Fibroblast of lung (primary cell): ENCODE results near the gene PTPRO. TPM values are rescaled to one million over a fixed set of nuclear protein-coding genes. Genes with fewer than 3 reads are reported as not detected.

Source experiments
- DNase-seq, 2 donors: peaks; one replicate each; pipeline versions ENCODE4 v3.0.0 to v3.0.0-alpha.2; 2010; ENCODE audit warnings: low read depth in 2 of 2
- H2AFZ ChIP-seq: 2 replicates; pipeline ENCODE4 v1.5.1; 2012; ENCODE audit warnings: low read length, control low read depth, inconsistent platforms
- H3K27ac ChIP-seq: 2 replicates; pipeline ENCODE4 v1.5.1; 2011; ENCODE audit warnings: low read length, control low read depth; ENCODE audit not compliant: insufficient read depth
- H3K27me3 ChIP-seq: 2 replicates; pipeline ENCODE4 v1.5.1; 2011; ENCODE audit warnings: mild to moderate bottlenecking, low read length; ENCODE audit not compliant: control insufficient read depth, insufficient read depth
- H3K36me3 ChIP-seq: 2 replicates; pipeline ENCODE4 v1.5.1; 2011; ENCODE audit warnings: low read length; ENCODE audit not compliant: control insufficient read depth, insufficient read depth
- H3K4me1 ChIP-seq: 2 replicates; pipeline ENCODE4 v1.5.1; 2011; ENCODE audit warnings: low read length; ENCODE audit not compliant: control insufficient read depth, insufficient read depth; ENCODE audit errors: extremely low read depth
- H3K4me2 ChIP-seq: 2 replicates; pipeline ENCODE4 v1.5.1; 2011; ENCODE audit warnings: low read length, control low read depth; ENCODE audit not compliant: insufficient read depth; ENCODE audit errors: extremely low read depth
- H3K4me3 ChIP-seq, 4 experiments: fragments of 200-600 bp in 1 of 4; sonication (generic) in 1 of 4; replicated peaks in 1 of 4; 2 replicates each; pipeline ENCODE4 v1.5.1; 2011 to 2016; ENCODE audit warnings: low read length in 4 of 4, low read depth in 3 of 4, mild to moderate bottlenecking in 3 of 4, control low read depth in 2 of 4, inconsistent platforms in 1 of 4, mixed read lengths in 1 of 4; ENCODE audit not compliant: insufficient read depth in 1 of 4; ENCODE audit errors: control extremely low read depth in 1 of 4
- H3K79me2 ChIP-seq: 2 replicates; pipeline ENCODE4 v1.5.1; 2012; ENCODE audit warnings: mild to moderate bottlenecking, low read length, inconsistent platforms; ENCODE audit not compliant: control insufficient read depth, insufficient read depth
- H3K9ac ChIP-seq: 2 replicates; pipeline ENCODE4 v1.5.1; 2011; ENCODE audit warnings: mild to moderate bottlenecking, low read length, control low read depth; ENCODE audit not compliant: insufficient read depth
- H3K9me3 ChIP-seq: 2 replicates; pipeline ENCODE4 v1.5.1; 2012; ENCODE audit warnings: low read depth, low read length; ENCODE audit not compliant: control insufficient read depth, insufficient read depth
- H4K20me1 ChIP-seq: 2 replicates; pipeline ENCODE4 v1.5.1; 2011; ENCODE audit warnings: low read length; ENCODE audit not compliant: control insufficient read depth, insufficient read depth; ENCODE audit errors: extremely low read depth
- CTCF ChIP-seq, 2 donors: IDR thresholded peaks in 1 of 2; conservative IDR thresholded peaks in 1 of 2; 1 replicate in 1 of 2; 2 replicates in 1 of 2; pipeline ENCODE4 v1.5.1; 2011 to 2012; ENCODE audit warnings: low read length in 2 of 2, control low read depth in 1 of 2, inconsistent platforms in 1 of 2, low read depth in 1 of 2, mild to moderate bottlenecking in 1 of 2
- EZH2 ChIP-seq: IDR thresholded peaks from 2 replicates; pipeline ENCODE4 v1.5.1; 2012; ENCODE audit warnings: low read length, control low read depth, mild to moderate bottlenecking; ENCODE audit errors: missing control alignments
- polyA plus RNA-seq, 2 donors: library from polyadenylated mRNA; depleted of rRNA in 1 of 2; stranded (reverse) in 1 of 2; unstranded in 1 of 2; fragments of >200 nt; gene quantifications; 2 replicates each; pipeline ENCODE4 v1.2.1, GENCODE V29; 2011 to 2012; ENCODE audit warnings: missing spikeins in 1 of 2
- total RNA-seq: library from RNA; depleted of rRNA; stranded (reverse); fragments of >200 nt; gene quantifications from 2 replicates; pipeline ENCODE4 v1.2.1, GENCODE V29; 2014

The PTPRO gene
- total and polyA plus RNA-seq, 2 donors (not counting 1 experiment from before 2014, with no cell fraction given): 0.33 to 0.35 TPM

GRCh38 chr12:15556411-15557102 is 234.2 kb downstream of the PTPRO start:
- TF ChIP-seq CTCF (conservative IDR thresholded peaks at IDR 0.05 in 1 of 2, IDR thresholded peaks at IDR 0.05 in 1 of 2; ENCODE audit: low read depth in 1 of 2, low read length in 2 of 2) (no peak), EZH2 (no peak)
- no peak overlapping the region for H3K27ac ChIP-seq
- H3K9me3 ChIP-seq: no peaks in the 10 kb centered on the region
- H3K27me3 ChIP-seq: no peaks in the 10 kb centered on the region
- H3K9ac ChIP-seq: no peak overlapping the region
- peak in 1 of 2 donors; percentile 56 for DNase-seq
- H3K4me1 ChIP-seq: no peaks in the 10 kb centered on the region
- H3K4me3 ChIP-seq: no peak overlapping the region
- H2AFZ ChIP-seq: no peak overlapping the region
- no peaks in the 10 kb centered on the region for H3K36me3 ChIP-seq
- no peaks in the 10 kb centered on the region for H3K79me2 ChIP-seq
- no peak overlapping the region for H3K4me2 ChIP-seq
- H4K20me1 ChIP-seq: no peaks in the 10 kb centered on the region

- TF ChIP-seq EZH2 (no peak), CTCF (conservative IDR thresholded peaks at IDR 0.05 in 1 of 2, IDR thresholded peaks at IDR 0.05 in 1 of 2; ENCODE audit: low read depth in 1 of 2, low read length in 2 of 2) (no peak)
- Histone ChIP-seq H3K4me3 (no peak overlapping the region), H4K20me1 (no peaks in the 10 kb centered on the region), H3K4me1 (peaks cover 2% of the 10 kb centered on the region), H3K36me3 (no peaks in the 10 kb centered on the region), H2AFZ (no peak overlapping the region), H3K27ac (no peak overlapping the region), H3K9ac (no peak overlapping the region), H3K9me3 (no peaks in the 10 kb centered on the region), H3K79me2 (no peaks in the 10 kb centered on the region), H3K4me2 (no peak overlapping the region), H3K27me3 (no peaks in the 10 kb centered on the region)
- DNase-seq: peak; percentile 81 to 84
These were observed 236.7 kb downstream of the PTPRO start for GRCh38 chr12:15558915-15559528.

- Histone ChIP-seq H4K20me1 (no peaks in the 10 kb centered on the region), H3K27me3 (no peaks in the 10 kb centered on the region), H3K4me1 (peaks cover 2% of the 10 kb centered on the region), H3K4me2 (no peak overlapping the region), H3K27ac (no peak overlapping the region), H3K4me3 (no peak overlapping the region), H3K9ac (no peak overlapping the region), H2AFZ (no peak overlapping the region), H3K36me3 (no peaks in the 10 kb centered on the region), H3K9me3 (no peaks in the 10 kb centered on the region), H3K79me2 (no peaks in the 10 kb centered on the region)
- TF ChIP-seq EZH2 (no peak), CTCF (conservative IDR thresholded peaks at IDR 0.05 in 1 of 2, IDR thresholded peaks at IDR 0.05 in 1 of 2; ENCODE audit: low read depth in 1 of 2, low read length in 2 of 2) (no peak)
- DNase-seq: no peak
These were observed 239.1 kb downstream of the PTPRO start for GRCh38 chr12:15561396-15561795.
